HepG2 (cell line): ENCODE results near the gene CCDC9B. TPM values are rescaled to one million over a fixed set of nuclear protein-coding genes. Genes with fewer than 3 reads are reported as not detected.

Experiments
- ATAC-seq: fragments of 200-7000 bp; cut with Tn5 transposase; 3 replicates; pipeline ENCODE4 v1.9.1; 2020; ENCODE audit warnings: mild to moderate bottlenecking, moderate library complexity
- BruUV-seq: library from RNA; stranded (reverse); fragments of 400-500 nt; replicated peaks from 2 replicates; lab custom pipeline; 2021; lab: Mats Ljungman, UMichigan
- CTCF ChIA-PET: fragments of 300-600 bp; formaldehyde crosslinking; extraction: SDS; loops from one replicate; lab custom pipeline; 2021; ENCODE audit warnings: low total read pairs, inconsistent platforms, low intra/inter-chr PET ratio; lab: Yijun Ruan, JAX
- POLR2A ChIA-PET: fragments of 350-600 bp; sonication (Branson Sonifier 250); formaldehyde crosslinking; loops from one replicate; lab custom pipeline; 2020; ENCODE audit warnings: antibody characterized with exemption, inconsistent platforms; lab: Yijun Ruan, JAX
- DNase-seq: peaks from one replicate; pipeline ENCODE4 v3.0.0-alpha.2; 2015; ENCODE audit warnings: low spot score
- FAIRE-seq: peaks from 3 replicates; lab custom pipeline; 2011; peaks lifted over from hg19 to GRCh38; lab: Jason Lieb, UNC
- H2AFZ ChIP-seq: one replicate; pipeline ENCODE4 v1.6.1; 2011; ENCODE audit warnings: low read length, inconsistent platforms
- H3K27ac ChIP-seq: fragments of 300-600 bp; 3 replicates; pipeline ENCODE4 v1.8.0; 2011; ENCODE audit warnings: mixed run types, mild to moderate bottlenecking, mixed read lengths, low read length, inconsistent platforms; ENCODE audit not compliant: insufficient read depth; ENCODE audit errors: extremely low read length
- H3K27me3 ChIP-seq, 2 experiments: fragments of 200-600 bp in 1 of 2; 2 replicates in 1 of 2; 3 replicates in 1 of 2; pipeline versions ENCODE4 v1.6.0 to v1.8.0; 2011; ENCODE audit warnings: low read length in 2 of 2, mild to moderate bottlenecking in 2 of 2, moderate library complexity in 2 of 2, inconsistent platforms in 1 of 2; ENCODE audit not compliant: insufficient read depth in 2 of 2, control insufficient read depth in 1 of 2
- H3K36me3 ChIP-seq, 2 experiments: fragments of 200-600 bp in 1 of 2; replicated peaks in 1 of 2; 2 replicates in 1 of 2; 3 replicates in 1 of 2; pipeline versions ENCODE4 v1.5.1 to v1.8.0; 2011; ENCODE audit warnings: low read length in 2 of 2, inconsistent platforms in 1 of 2; ENCODE audit not compliant: insufficient read depth in 2 of 2, control insufficient read depth in 1 of 2
- H3K4me1 ChIP-seq: 2 replicates; pipeline ENCODE4 v1.5.1; 2012; ENCODE audit warnings: low read length, inconsistent platforms; ENCODE audit not compliant: insufficient read depth
- H3K4me2 ChIP-seq: 2 replicates; pipeline ENCODE4 v1.6.0; 2011; ENCODE audit warnings: low read depth, low read length, inconsistent platforms
- H3K4me3 ChIP-seq, 3 experiments: fragments of 200-600 bp in 1 of 3; sonication (generic), shearing (Covaris generic) in 1 of 3; replicated peaks in 1 of 3; 2 replicates each; pipeline ENCODE4 v1.5.1; 2011 to 2016; ENCODE audit warnings: low read length in 3 of 3, inconsistent platforms in 2 of 3, low read depth in 2 of 3, mild to moderate bottlenecking in 2 of 3, control low read depth in 1 of 3, mixed read lengths in 1 of 3; ENCODE audit not compliant: insufficient read depth in 1 of 3
- H3K79me2 ChIP-seq: one replicate; pipeline ENCODE4 v1.6.1; 2011; ENCODE audit warnings: low read length, inconsistent platforms; ENCODE audit not compliant: insufficient read depth
- H3K9ac ChIP-seq: 2 replicates; pipeline ENCODE4 v1.6.0; 2011; ENCODE audit warnings: mild to moderate bottlenecking, low read depth, low read length, inconsistent platforms; ENCODE audit not compliant: insufficient read depth
- H3K9me3 ChIP-seq: 2 replicates; pipeline ENCODE4 v1.5.1; 2012; ENCODE audit warnings: mild to moderate bottlenecking, low read length
- H4K20me1 ChIP-seq: 2 replicates; pipeline ENCODE4 v1.6.0; 2011; ENCODE audit warnings: inconsistent platforms, mild to moderate bottlenecking, low read length, moderate library complexity; ENCODE audit not compliant: insufficient read depth
- ARNT ChIP-seq: fragments of 450-650 bp; IDR thresholded peaks from 2 replicates; pipeline ENCODE4 v1.6.1; 2017
- HNRNPL ChIP-seq: fragments of 200-400 bp; formaldehyde crosslinking; IDR thresholded peaks from 2 replicates; pipeline ENCODE4 v1.6.1; 2017; ENCODE audit warnings: mild to moderate bottlenecking, low read depth, low read length
- MIER2 ChIP-seq: IDR thresholded peaks from 2 replicates; pipeline ENCODE4 v1.6.1; 2016; ENCODE audit warnings: missing biosample characterization, missing genetic modification reagents
- NBN ChIP-seq: fragments of 450-650 bp; conservative IDR thresholded peaks from 2 replicates; pipeline ENCODE4 v1.6.1; 2017
- SKIL ChIP-seq: sonication (generic); formaldehyde crosslinking; IDR thresholded peaks from 2 replicates; pipeline ENCODE4 v1.8.0; 2022; ENCODE audit warnings: missing genetic modification reagents, mild to moderate bottlenecking, moderate library complexity, borderline replicate concordance
- STAT5B ChIP-seq: sonication (generic); formaldehyde crosslinking; IDR thresholded peaks from 2 replicates; pipeline ENCODE4 v1.4.0; 2020; ENCODE audit warnings: missing genetic modification reagents
- ZBTB3 ChIP-seq: sonication (generic); formaldehyde crosslinking; IDR thresholded peaks from 2 replicates; pipeline ENCODE4 v1.4.0; 2020; ENCODE audit warnings: low read depth, mild to moderate bottlenecking, moderate library complexity, missing genetic modification reagents, borderline replicate concordance
- ZBTB8A ChIP-seq: sonication (generic); formaldehyde crosslinking; IDR thresholded peaks from 2 replicates; pipeline ENCODE4 v1.4.0; 2020; ENCODE audit warnings: mild to moderate bottlenecking, low read depth, missing genetic modification reagents, borderline replicate concordance
- ZKSCAN1 ChIP-seq: fragments of 150-350 bp; IDR thresholded peaks from 2 replicates; pipeline ENCODE4 v1.6.1; 2014; ENCODE audit warnings: low read length
- ZNF318 ChIP-seq: sonication (generic); formaldehyde crosslinking; IDR thresholded peaks from 2 replicates; pipeline ENCODE4 v1.4.0; 2020; ENCODE audit warnings: mild to moderate bottlenecking, missing genetic modification reagents
- ZNF383 ChIP-seq: sonication (generic); formaldehyde crosslinking; IDR thresholded peaks from 2 replicates; pipeline ENCODE4 v1.4.0; 2020; ENCODE audit warnings: missing genetic modification reagents, mild to moderate bottlenecking, borderline replicate concordance
- ZNF431 ChIP-seq: sonication (generic); formaldehyde crosslinking; IDR thresholded peaks from 2 replicates; pipeline ENCODE4 v1.9.0; 2022; ENCODE audit warnings: missing genetic modification reagents, low read depth, mild to moderate bottlenecking, borderline replicate concordance
- ZNF547 ChIP-seq: sonication (generic); formaldehyde crosslinking; IDR thresholded peaks from 2 replicates; pipeline ENCODE4 v1.5.1; 2020; ENCODE audit warnings: mild to moderate bottlenecking, missing genetic modification reagents
- ZNF558 ChIP-seq: sonication (generic); formaldehyde crosslinking; IDR thresholded peaks from 2 replicates; pipeline ENCODE4 v1.9.0; 2022; ENCODE audit warnings: mild to moderate bottlenecking, missing genetic modification reagents, borderline replicate concordance
- ZNF773 ChIP-seq: sonication (generic); formaldehyde crosslinking; IDR thresholded peaks from 2 replicates; pipeline ENCODE4 v1.4.0; 2020; ENCODE audit warnings: missing genetic modification reagents, borderline replicate concordance
- WGBS: methylation state at CpG from one replicate; pipeline ENCODE4 v1.1.6; 2017; ENCODE audit warnings: low lambda C conversion rate; 5-methylcytosine and 5-hydroxymethylcytosine counted together
- in situ Hi-C: cut with HindIII; loops from 2 replicates; pipeline ENCODE4 v1.10.0; 2017; ENCODE audit warnings: low pct_unique_long_range_greater_than_20kb; ENCODE audit not compliant: extremely low pct_ligation_motif_present
- intact Hi-C: fragments of 100-400 bp; cut with micrococcal nuclease; formaldehyde crosslinking; loops from one replicate; pipeline ENCODE4 v1.10.0; 2022; ENCODE audit not compliant: unreplicated experiment
- polyA plus RNA-seq, 8 experiments: library from polyadenylated mRNA; depleted of rRNA in 3 of 8; stranded (reverse) in 7 of 8; unstranded in 1 of 8; fragments of >200 nt; fragmentation: Illumina TruSeq in 4 of 8; extraction: Trizol in 4 of 8; gene quantifications; 2 replicates each; pipeline versions ENCODE4 v1.2.1 to v1.2.3, GENCODE V29; 2011 to 2016; ENCODE audit warnings: low read depth in 4 of 8, missing spikeins in 1 of 8, mixed read lengths in 1 of 8; ENCODE audit not compliant: insufficient read depth in 1 of 8
- total RNA-seq, 5 experiments: library from RNA; depleted of rRNA; stranded (reverse); fragments of >200 nt; fragmentation: Illumina TruSeq; extraction: Trizol; gene quantifications; 2 replicates each; pipeline ENCODE4 v1.2.3, GENCODE V29; 2016; ENCODE audit warnings: low read depth in 1 of 5

CCDC9B gene
- total and polyA plus RNA-seq, 2 of the 13 experiments (the other 11 are each of a cell fraction or from before 2014, with no cell fraction given): 0.98 to 1.6 TPM

DNA sequence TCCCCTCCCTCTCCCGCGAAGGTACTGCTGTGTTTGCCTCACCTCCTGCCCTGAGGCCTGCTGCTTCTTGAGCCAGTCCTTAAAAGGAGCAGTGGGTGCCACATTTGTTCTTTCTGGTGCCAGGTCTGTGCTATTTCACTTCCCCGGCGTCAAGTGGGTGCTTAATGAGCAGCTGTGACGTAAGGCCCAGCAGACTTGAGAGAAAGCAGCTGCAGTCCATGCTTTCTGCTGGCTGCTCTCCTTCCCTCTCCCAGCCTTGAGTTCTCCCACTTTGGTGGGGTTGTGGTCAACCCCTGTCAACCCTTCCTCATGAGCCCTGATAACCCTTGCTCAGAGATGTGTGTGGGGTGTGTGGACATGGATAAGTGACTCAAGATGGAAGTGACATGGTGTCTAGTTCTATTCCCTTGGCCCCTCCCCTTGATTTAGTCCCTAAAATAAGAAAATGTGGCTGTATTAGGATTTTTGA is 10.3 kb downstream of the CCDC9B start:
- intact Hi-C loops: no loop called here
- FAIRE-seq (no peak), ATAC-seq (no peak), DNase-seq (no peak)
- Histone ChIP-seq H3K27ac (no peak overlapping the region), H3K4me3 (no peak overlapping the region), H3K36me3 (no peaks in the 10 kb centered on the region), H3K9me3 (no peaks in the 10 kb centered on the region), H3K79me2 (no peaks in the 10 kb centered on the region), H2AFZ (no peak overlapping the region), H4K20me1 (no peaks in the 10 kb centered on the region), H3K9ac (no peak overlapping the region), H3K4me2 (no peak overlapping the region), H3K27me3 (no peaks in the 10 kb centered on the region), H3K4me1 (peaks cover 21% of the 10 kb centered on the region)
- 71% methylated on average over 5 of the region's 5 CpGs for WGBS
- BruUV-seq: no TSS peak
- ChIA-PET POLR2A (no interaction called here), CTCF (no interaction called here)
- in situ Hi-C loops: no loop called here
- TF ChIP-seq ZKSCAN1 (no peak), ARNT (no peak), HNRNPL (no peak), ZNF318 (CRISPR knock-in tag) (no peak), ZBTB8A (CRISPR knock-in tag) (no peak), ZBTB3 (CRISPR knock-in tag) (no peak), ZNF558 (CRISPR knock-in tag) (no peak), ZNF383 (no peak), ZNF547 (CRISPR knock-in tag) (no peak), STAT5B (no peak), MIER2 (CRISPR knock-in tag) (no peak), ZNF773 (CRISPR knock-in tag) (no peak), NBN (no peak), ZNF431 (CRISPR knock-in tag) (no peak), SKIL (no peak)
